Measurements from ENCODE around the gene SCUBE3. TPM values are rescaled to one million over a fixed set of nuclear protein-coding genes. Genes with fewer than 3 reads are reported as not detected.

Gene SCUBE3
- total RNA-seq, 5 donors from 2014 or later (not counting 1 experiment from before 2014, with no cell fraction given): 0.03 to 0.14 (median 0.08) TPM; not detected in 1

DNA sequence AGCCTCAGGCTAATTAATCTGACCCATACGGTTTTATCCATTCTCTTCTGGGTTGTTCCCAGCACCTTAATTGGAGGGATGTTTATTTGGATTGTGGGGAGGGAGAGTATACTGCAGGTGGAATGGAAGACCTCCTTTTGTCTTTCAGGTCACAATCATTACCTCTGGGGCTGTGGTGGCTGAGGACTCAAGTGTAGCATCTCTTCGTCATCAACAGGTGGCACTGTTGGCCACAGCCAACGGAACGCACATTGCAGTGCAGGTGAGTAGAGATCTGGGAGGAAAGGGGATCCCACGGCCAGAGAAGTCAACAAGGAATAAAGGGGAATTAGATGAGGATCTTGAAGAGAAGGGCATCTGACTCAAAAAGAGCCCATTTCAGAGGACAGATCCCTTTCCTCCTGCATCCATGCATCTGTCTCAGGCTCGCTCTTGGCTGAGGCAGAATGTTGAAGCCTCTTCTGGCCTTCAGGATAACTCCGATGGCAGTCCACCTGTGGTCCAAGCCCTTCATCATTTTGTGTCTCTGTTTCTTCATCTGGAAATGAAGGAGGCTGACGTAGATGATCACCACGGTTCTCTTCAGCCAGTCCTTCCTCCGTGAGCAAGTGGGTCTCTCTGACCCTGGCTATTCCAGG lies 80.7 kb downstream of the SCUBE3 start:
- H3K4me3 ChIP-seq (ENCODE audit: control insufficient read depth in 1 of 2, extremely low read depth in 1 of 2, low read length in 1 of 2): no peak overlapping the region
- no peaks in the 10 kb centered on the region for H3K9me3 ChIP-seq
- H3K4me3 Mint-ChIP-seq: no peak overlapping the region
- peak overlapping the region; percentile 18 to 19 for H3K27ac Mint-ChIP-seq
- DNase-seq: peak in 29 of 35 experiments; percentile 25 to 82 (median 47)
- 98% methylated on average over 5 of the region's 10 CpGs for WGBS (ENCODE audit: insufficient coverage)
- H3K4me1 Mint-ChIP-seq: peaks cover 15 to 21% (median 18%) of the 10 kb centered on the region in 3 donors
- H3K36me3 ChIP-seq (ENCODE audit: control insufficient read depth in 2 of 2, extremely low read depth in 1 of 2, insufficient read depth in 1 of 2, low read length in 1 of 2): peaks cover 19 to 65% of the 10 kb centered on the region in 2 donors
- H3K9me3 Mint-ChIP-seq: no peaks in the 10 kb centered on the region
- POLR2A ChIA-PET: interaction anchor here in 1 of 2 donors (0.7 kb wide), 1 partner anchor 464 kb away, joined by 4 read pairs; no protein-coding TSS in a partner anchor
- CTCF ChIA-PET: interaction anchor here in 1 of 2 donors (1.0 to 1.5 kb wide), 5 partner anchors 8 to 173 kb away, joined by 3 to 6 read pairs (median 5); partner anchors contain the start of gene RPL10A
- no peak overlapping the region for H3K27ac ChIP-seq (ENCODE audit: low read length)
- H3K27me3 ChIP-seq (replicated peaks in 1 of 2; ENCODE audit: control insufficient read depth in 2 of 2, extremely low read depth in 1 of 2, insufficient read depth in 2 of 2, low read length in 1 of 2): no peaks in the 10 kb centered on the region
- peaks cover 28% of the 10 kb centered on the region for H3K36me3 Mint-ChIP-seq
- ATAC-seq (replicated peaks in 1 of 4): peak in 3 of 4 experiments; percentile 37 to 47 (median 46)
- H3K27me3 Mint-ChIP-seq: no peaks in the 10 kb centered on the region
- H3K4me1 ChIP-seq (ENCODE audit: control insufficient read depth in 1 of 2, extremely low read depth in 1 of 2, insufficient read depth in 2 of 2, low read length in 2 of 2): peaks cover 8 to 12% of the 10 kb centered on the region in 2 experiments

DNA sequence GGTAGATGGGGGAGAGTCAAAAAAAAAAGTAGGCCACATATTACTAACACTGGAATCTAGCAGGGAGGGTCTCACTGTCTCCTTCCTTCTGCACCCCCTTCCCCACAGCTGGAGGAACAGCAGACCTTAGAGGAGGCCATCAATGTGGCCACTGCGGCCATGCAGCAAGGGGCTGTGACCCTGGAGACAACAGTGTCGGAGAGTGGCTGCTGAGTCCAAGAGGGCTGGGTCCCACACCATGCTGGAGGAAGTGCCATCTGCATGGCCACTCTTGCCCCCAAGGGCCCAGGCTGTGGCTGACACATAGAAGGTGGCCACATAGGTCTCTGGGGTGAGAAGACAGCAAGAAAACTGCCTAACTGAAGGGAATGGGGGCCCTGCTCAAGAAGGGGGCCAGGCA lies 81.3 kb downstream of the SCUBE3 start:
- H3K36me3 Mint-ChIP-seq: peaks cover 29% of the 10 kb centered on the region
- ChIA-PET POLR2A (no interaction called here), CTCF (interaction anchor here in 1 of 2 donors (0.9 to 1.0 kb wide), 2 partner anchors 30 to 158 kb away, joined by 3 read pairs; no protein-coding TSS in a partner anchor)
- peaks cover 22 to 27% (median 24%) of the 10 kb centered on the region in 3 donors for H3K4me1 Mint-ChIP-seq
- no peaks in the 10 kb centered on the region for H3K9me3 ChIP-seq
- no peak overlapping the region for H3K27ac Mint-ChIP-seq
- no peaks in the 10 kb centered on the region for H3K27me3 Mint-ChIP-seq
- no peak overlapping the region for H3K4me3 ChIP-seq (ENCODE audit: control insufficient read depth in 1 of 2, extremely low read depth in 1 of 2, low read length in 1 of 2)
- peaks cover 19 to 59% of the 10 kb centered on the region in 2 donors for H3K36me3 ChIP-seq (ENCODE audit: control insufficient read depth in 2 of 2, extremely low read depth in 1 of 2, insufficient read depth in 1 of 2, low read length in 1 of 2)
- WGBS (ENCODE audit: insufficient coverage): 100% methylated on average over 1 of the region's 2 CpGs
- H3K4me1 ChIP-seq (ENCODE audit: control insufficient read depth in 1 of 2, extremely low read depth in 1 of 2, insufficient read depth in 2 of 2, low read length in 2 of 2): peaks cover 11 to 18% of the 10 kb centered on the region in 2 experiments
- no peak overlapping the region for H3K27ac ChIP-seq (ENCODE audit: low read length)
- DNase-seq (no peak), ATAC-seq (replicated peaks in 1 of 4) (no peak)
- no peak overlapping the region for H3K4me3 Mint-ChIP-seq
- H3K27me3 ChIP-seq (replicated peaks in 1 of 2; ENCODE audit: control insufficient read depth in 2 of 2, extremely low read depth in 1 of 2, insufficient read depth in 2 of 2, low read length in 1 of 2): no peaks in the 10 kb centered on the region
- no peaks in the 10 kb centered on the region for H3K9me3 Mint-ChIP-seq

DNA sequence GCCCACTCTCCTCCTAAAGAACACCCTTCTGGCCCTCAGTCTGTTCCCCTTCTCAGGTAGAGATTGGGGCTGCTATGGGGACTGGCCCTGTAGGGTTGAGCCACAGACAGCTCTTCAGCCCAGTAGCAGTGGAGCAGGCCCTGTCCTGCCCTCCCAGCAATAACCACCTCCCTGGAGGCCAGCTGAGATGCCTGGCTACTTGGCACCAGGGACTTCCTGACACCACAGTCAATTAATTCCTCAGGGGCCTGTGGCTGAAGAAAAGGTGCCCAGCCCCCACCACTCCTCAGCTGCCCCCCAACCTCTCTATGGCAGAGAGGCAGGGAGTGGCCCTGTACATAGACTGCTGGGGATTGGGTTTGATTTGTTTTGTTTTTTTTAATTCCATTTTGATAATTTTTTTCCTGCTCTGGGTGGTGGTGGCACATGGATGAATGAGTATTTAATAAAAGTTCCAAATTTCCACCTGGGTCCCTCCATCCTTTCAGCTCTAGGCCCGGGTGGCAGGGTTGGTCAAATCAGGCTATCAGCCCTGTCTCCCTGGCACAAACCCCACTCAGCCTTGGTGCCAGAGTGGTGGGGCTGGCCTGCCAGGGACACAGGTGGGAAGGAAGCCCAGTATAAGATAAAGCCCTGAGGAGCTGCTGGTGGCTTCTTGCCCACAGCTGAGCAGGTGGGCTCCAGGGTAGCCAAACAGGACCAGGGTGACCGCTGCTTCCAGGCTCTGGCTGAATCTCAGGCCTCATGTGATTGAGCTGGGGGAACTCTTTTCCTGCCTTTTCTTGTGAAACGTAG lies 82.0 kb downstream of the SCUBE3 start:
- Mint-ChIP-seq H3K27ac (peak overlapping the region in 1 of 2 donors; percentile 43), H3K9me3 (no peaks in the 10 kb centered on the region), H3K27me3 (no peaks in the 10 kb centered on the region), H3K36me3 (peaks cover 31% of the 10 kb centered on the region), H3K4me3 (no peak overlapping the region), H3K4me1 (peaks cover 28 to 34% (median 31%) of the 10 kb centered on the region in 3 donors)
- Histone ChIP-seq H3K4me1 (ENCODE audit: control insufficient read depth in 1 of 2, extremely low read depth in 1 of 2, insufficient read depth in 2 of 2, low read length in 2 of 2) (peaks cover 16 to 25% of the 10 kb centered on the region in 2 experiments), H3K4me3 (ENCODE audit: control insufficient read depth in 1 of 2, extremely low read depth in 1 of 2, low read length in 1 of 2) (no peak overlapping the region), H3K36me3 (ENCODE audit: control insufficient read depth in 2 of 2, extremely low read depth in 1 of 2, insufficient read depth in 1 of 2, low read length in 1 of 2) (peaks cover 16 to 56% of the 10 kb centered on the region in 2 donors), H3K27ac (ENCODE audit: low read length) (no peak overlapping the region), H3K9me3 (no peaks in the 10 kb centered on the region), H3K27me3 (replicated peaks in 1 of 2; ENCODE audit: control insufficient read depth in 2 of 2, extremely low read depth in 1 of 2, insufficient read depth in 2 of 2, low read length in 1 of 2) (no peaks in the 10 kb centered on the region)
- WGBS (ENCODE audit: insufficient coverage): no CpG with 5 or more reads among the region's 3 CpGs
- DNase-seq: no peak
- ChIA-PET CTCF (interaction anchor here (0.7 to 6.4 kb wide), 9 partner anchors 14 to 157 kb away, joined by 3 to 37 read pairs (median 4); no protein-coding TSS in a partner anchor), POLR2A (interaction anchor here in 1 of 2 donors (0.6 kb wide), 1 partner anchor 23 kb away, joined by 12 read pairs; no protein-coding TSS in a partner anchor)
- no peak for ATAC-seq (replicated peaks in 1 of 4)

- POLR2A ChIA-PET: no interaction called here
Observed at GRCh38 chr6:35296931-35297600, 83.3 kb downstream of the SCUBE3 start.

GRCh38 chr6:35297601-35298481 lies 84.1 kb downstream of the SCUBE3 start, which contains the start of gene DEF6:
TSS of gene DEF6 (plus strand) at chr6:35297818. CDS start at chr6:35297857, 39 bp downstream.
- Histone ChIP-seq H3K27ac (ENCODE audit: low read length) (peak within 1 kb of the TSS; percentile 93), H3K27me3 (replicated peaks in 1 of 2; ENCODE audit: control insufficient read depth in 2 of 2, extremely low read depth in 1 of 2, insufficient read depth in 2 of 2, low read length in 1 of 2) (no peaks in the 10 kb centered on the region), H3K4me3 (ENCODE audit: control insufficient read depth in 1 of 2, extremely low read depth in 1 of 2, low read length in 1 of 2) (peak within 1 kb of the TSS; percentile 70 to 97), H3K9me3 (no peaks in the 10 kb centered on the region), H3K4me1 (ENCODE audit: control insufficient read depth in 1 of 2, extremely low read depth in 1 of 2, insufficient read depth in 2 of 2, low read length in 2 of 2) (peaks cover 34 to 45% of the 10 kb centered on the region in 2 experiments), H3K36me3 (ENCODE audit: control insufficient read depth in 2 of 2, extremely low read depth in 1 of 2, insufficient read depth in 1 of 2, low read length in 1 of 2) (peaks cover 9 to 35% of the 10 kb centered on the region in 2 donors)
- under 1% methylated on average over 32 of the region's 35 CpGs for WGBS (ENCODE audit: insufficient coverage)
- peak; percentile 76 to 94 (median 85) for DNase-seq
- POLR2A ChIA-PET: no interaction called here
- no peaks in the 10 kb centered on the region for H3K9me3 Mint-ChIP-seq
- H3K4me3 Mint-ChIP-seq: peak within 1 kb of the TSS; percentile 86 to 97 (median 90)
- peak; percentile 76 to 86 (median 80) for ATAC-seq (replicated peaks in 1 of 4)
- H3K4me1 Mint-ChIP-seq: peaks cover 48 to 52% (median 52%) of the 10 kb centered on the region in 3 donors
- H3K27ac Mint-ChIP-seq: peak within 1 kb of the TSS; percentile 96 to 97
- peaks cover 23% of the 10 kb centered on the region for H3K36me3 Mint-ChIP-seq
- CTCF ChIA-PET: interaction anchor here (0.5 to 6.4 kb wide), 13 partner anchors 13 to 777 kb away, joined by 3 to 37 read pairs (median 5); no protein-coding TSS in a partner anchor
- H3K27me3 Mint-ChIP-seq: no peaks in the 10 kb centered on the region

More at GRCh38 chr6:35296931-35297600, 83.3 kb downstream of the SCUBE3 start:
- H3K4me1 Mint-ChIP-seq: peaks cover 41 to 44% (median 44%) of the 10 kb centered on the region in 3 donors
- H3K36me3 ChIP-seq (ENCODE audit: control insufficient read depth in 2 of 2, extremely low read depth in 1 of 2, insufficient read depth in 1 of 2, low read length in 1 of 2): peaks cover 9 to 42% of the 10 kb centered on the region in 2 donors
- H3K27ac ChIP-seq (ENCODE audit: low read length): peak overlapping the region; percentile 93
- peaks cover 24% of the 10 kb centered on the region for H3K36me3 Mint-ChIP-seq
- H3K4me3 ChIP-seq (ENCODE audit: control insufficient read depth in 1 of 2, extremely low read depth in 1 of 2, low read length in 1 of 2): peak overlapping the region in 1 of 2 donors; percentile 97
- H3K4me3 Mint-ChIP-seq: peak overlapping the region; percentile 86 to 97 (median 90)
- DNase-seq: no peak
- 60% methylated on average over 6 of the region's 6 CpGs for WGBS (ENCODE audit: insufficient coverage)
- no peaks in the 10 kb centered on the region for H3K27me3 Mint-ChIP-seq
- ATAC-seq (replicated peaks in 1 of 4): no peak
- H3K27me3 ChIP-seq (replicated peaks in 1 of 2; ENCODE audit: control insufficient read depth in 2 of 2, extremely low read depth in 1 of 2, insufficient read depth in 2 of 2, low read length in 1 of 2): no peaks in the 10 kb centered on the region
- H3K27ac Mint-ChIP-seq: peak overlapping the region; percentile 96 to 97
- CTCF ChIA-PET: interaction anchor here (0.6 to 6.4 kb wide), 10 partner anchors 13 to 154 kb away, joined by 3 to 37 read pairs (median 6); no protein-coding TSS in a partner anchor
- H3K9me3 Mint-ChIP-seq: no peaks in the 10 kb centered on the region
- H3K4me1 ChIP-seq (ENCODE audit: control insufficient read depth in 1 of 2, extremely low read depth in 1 of 2, insufficient read depth in 2 of 2, low read length in 2 of 2): peaks cover 28 to 38% of the 10 kb centered on the region in 2 experiments
- H3K9me3 ChIP-seq: no peaks in the 10 kb centered on the region
